Fibroblast of lung (primary cell): ENCODE data around the gene WAPL.

ENCODE experiments used
- CTCF ChIP-seq, 2 donors: IDR thresholded peaks in 1 of 2; conservative IDR thresholded peaks in 1 of 2; 1 replicate in 1 of 2; 2 replicates in 1 of 2; pipeline ENCODE4 v1.5.1; 2011 to 2012; ENCODE audit warnings: low read length in 2 of 2, control low read depth in 1 of 2, inconsistent platforms in 1 of 2, low read depth in 1 of 2, mild to moderate bottlenecking in 1 of 2
- EZH2 ChIP-seq: IDR thresholded peaks from 2 replicates; pipeline ENCODE4 v1.5.1; 2012; ENCODE audit warnings: low read length, control low read depth, mild to moderate bottlenecking; ENCODE audit errors: missing control alignments

- TF ChIP-seq CTCF (conservative IDR thresholded peaks at IDR 0.05 in 1 of 2, IDR thresholded peaks at IDR 0.05 in 1 of 2; ENCODE audit: low read depth in 1 of 2, low read length in 2 of 2), result no peak
- no peak for TF ChIP-seq EZH2
Observed at GRCh38 chr10:86413046-86413728, 108.4 kb downstream of the WAPL start.
